SK-MEL-5 (cell line): Measurements from ENCODE around the gene MAFF. TPM values are rescaled to one million over a fixed set of nuclear protein-coding genes. Genes with fewer than 3 reads are reported as not detected.

Experiments
- DNase-seq: peaks from one replicate; pipeline ENCODE4 v3.0.0-alpha.2; 2016; ENCODE audit warnings: low read depth, low spot score
- in situ Hi-C: cut with HindIII; loops from 2 replicates; pipeline ENCODE4 v1.10.0; 2016; ENCODE audit warnings: low sequenced_read_pairs, high pct_unique_total_duplicates, low pct_unique_long_range_greater_than_20kb
- small RNA-seq, 2 experiments: library from RNA; depleted of rRNA; stranded (forward); fragments of <200 nt; gene quantifications; one replicate each; pipeline ENCODE3, GENCODE V24; 2014
- total RNA-seq: library from RNA; depleted of rRNA; stranded (reverse); fragments of >200 nt; shearing (Covaris generic); gene quantifications from 2 replicates; pipeline ENCODE4 v1.2.3, GENCODE V29; 2014; rRNA removed

The MAFF gene
- total RNA-seq, 1 experiment from 2014 or later = 181 TPM

GRCh38 chr22:38251341-38251692 lies 49.5 kb downstream of the MAFF start:
- in situ Hi-C loops = no loop called here
- no peak for DNase-seq

GRCh38 chr22:38255697-38256096 lies 53.9 kb downstream of the MAFF start:
- in situ Hi-C loops = no loop called here
- no peak for DNase-seq

GRCh38 chr22:38257181-38257580 lies 55.4 kb downstream of the MAFF start:
- in situ Hi-C loops = no loop called here

GRCh38 chr22:38257650-38258250 lies 56.0 kb downstream of the MAFF start:
- in situ Hi-C loops = no loop called here
- DNase-seq = no peak

More at GRCh38 chr22:38257181-38257580, 55.4 kb downstream of the MAFF start:
- DNase-seq = no peak

- DNase-seq = no peak
- in situ Hi-C loops = no loop called here
Observed at GRCh38 chr22:38258895-38259294, 57.1 kb downstream of the MAFF start.

- DNase-seq = no peak
- in situ Hi-C loops = no loop called here
Observed at GRCh38 chr22:38259370-38259769, 57.6 kb downstream of the MAFF start.

GRCh38 chr22:38260761-38261681 lies 59.2 kb downstream of the MAFF start:
- in situ Hi-C loops = no loop called here
- no peak for DNase-seq

GRCh38 chr22:38262051-38262795 lies 60.4 kb downstream of the MAFF start:
- DNase-seq = peak; percentile 64
- in situ Hi-C loops = no loop called here

GRCh38 chr22:38264322-38264843 lies 62.6 kb downstream of the MAFF start:
- in situ Hi-C loops = no loop called here
- DNase-seq = no peak

Small RNA genes lying within 50 kb of the gene (small RNA-seq; reads per million reads assigned to genes)
- 0 to 4.8 reads per million in 2 experiments for gene RN7SL704P

Other genes starting within 250 kb of the MAFF start
- gene C22orf23, start 248.4 kb upstream of the MAFF start, total RNA-seq = 0.55 and 0.80 TPM in 2 replicates
- 260 and 264 TPM in 2 replicates for gene POLR2F, start 248.3 kb upstream of the MAFF start, total RNA-seq
- 188 and 199 TPM in 2 replicates for gene SOX10, start 217.4 kb upstream of the MAFF start, total RNA-seq
- 24.2 and 35.7 TPM in 2 replicates for gene PICK1, start 144.6 kb upstream of the MAFF start, total RNA-seq
- gene SLC16A8, start 117.8 kb upstream of the MAFF start, total RNA-seq = not detected in 2 replicates
- 42.1 and 49.1 TPM in 2 replicates for gene BAIAP2L2, start 91.3 kb upstream of the MAFF start, total RNA-seq
- 20.8 and 21.5 TPM in 2 replicates for gene PLA2G6, start 20.2 kb upstream of the MAFF start, total RNA-seq
- 12.7 and 14.7 TPM in 2 replicates for gene TMEM184B, start 71.0 kb downstream of the MAFF start, total RNA-seq
- gene CSNK1E, start 115.4 kb downstream of the MAFF start, total RNA-seq = 117 and 120 TPM in 2 replicates